Panc1 (cell line): ENCODE data around the gene CUL5. TPM values are rescaled to one million over a fixed set of nuclear protein-coding genes. Genes with fewer than 3 reads are reported as not detected.
"Not testable (repeated sequence)": the region's sequence is repeated elsewhere in the genome, so short reads cannot be mapped to it uniquely, and the experiment has no call there.

Experiments used
- ATAC-seq: fragments of 200-7000 bp; cut with Tn5 transposase; 2 replicates; pipeline ENCODE4 v1.9.1; 2020; ENCODE audit warnings: mild to moderate bottlenecking, moderate library complexity
- BruUV-seq: library from RNA; stranded (reverse); fragments of 400-500 nt; replicated peaks from 2 replicates; lab custom pipeline; 2021; lab: Mats Ljungman, UMichigan
- CTCF ChIA-PET: fragments of 300-600 bp; sonication (Branson Sonifier 250); formaldehyde crosslinking; loops from one replicate; lab custom pipeline; 2022; ENCODE audit warnings: antibody characterized with exemption; lab: Charles Lee
- POLR2A ChIA-PET: fragments of 300-600 bp; sonication (Branson Sonifier 250); formaldehyde crosslinking; loops from one replicate; lab custom pipeline; 2022; ENCODE audit warnings: antibody characterized with exemption; lab: Charles Lee
- DNase-seq: peaks from one replicate; pipeline ENCODE4 v3.0.0-alpha.2; 2010; ENCODE audit warnings: low read depth, low spot score
- H3K27ac ChIP-seq: 2 replicates; pipeline ENCODE4 v1.5.1; 2011; ENCODE audit warnings: mild to moderate bottlenecking, low read length, inconsistent platforms
- H3K27me3 ChIP-seq: fragments of 200-500 bp; sonication (Bioruptor generic); 2 replicates; pipeline ENCODE4 v1.6.0; 2014; ENCODE audit warnings: low read length, inconsistent platforms; ENCODE audit not compliant: control insufficient read depth, insufficient read depth
- H3K36me3 ChIP-seq: fragments of 200-500 bp; sonication (Bioruptor generic); 2 replicates; pipeline ENCODE4 v1.5.1; 2014; ENCODE audit warnings: inconsistent platforms, mild to moderate bottlenecking, low read length, moderate library complexity; ENCODE audit not compliant: control insufficient read depth, insufficient read depth
- H3K4me1 ChIP-seq: 2 replicates; pipeline ENCODE4 v1.5.1; 2011; ENCODE audit warnings: inconsistent platforms, mild to moderate bottlenecking, low read length, moderate library complexity; ENCODE audit not compliant: control insufficient read depth, insufficient read depth
- H3K4me3 ChIP-seq, 2 experiments: 2 replicates each; pipeline ENCODE4 v1.5.1; 2011 to 2012; ENCODE audit warnings: low read depth in 2 of 2, low read length in 2 of 2, mild to moderate bottlenecking in 2 of 2, inconsistent platforms in 1 of 2, moderate library complexity in 1 of 2
- H3K9me3 ChIP-seq: fragments of 200-500 bp; sonication (Bioruptor generic); 2 replicates; pipeline ENCODE4 v1.5.1; 2014; ENCODE audit warnings: low read depth, mild to moderate bottlenecking, inconsistent platforms, low read length, moderate library complexity; ENCODE audit not compliant: control insufficient read depth, insufficient read depth
- POLR2AphosphoS5 ChIP-seq: IDR thresholded peaks from 2 replicates; pipeline ENCODE4 v1.6.1; 2012; ENCODE audit warnings: mild to moderate bottlenecking, low read depth, low read length, moderate library complexity
- SIN3A ChIP-seq: IDR thresholded peaks from 2 replicates; pipeline ENCODE4 v1.6.1; 2012; ENCODE audit warnings: low read depth, mild to moderate bottlenecking, low read length, moderate library complexity, borderline replicate concordance; ENCODE audit not compliant: insufficient read depth
- TCF7L2 ChIP-seq: IDR thresholded peaks from 2 replicates; pipeline ENCODE4 v1.6.1; 2011; ENCODE audit warnings: mild to moderate bottlenecking, low read depth, low read length, inconsistent platforms
- in situ Hi-C: cut with HindIII; loops from 2 replicates; pipeline ENCODE4 v1.10.0; 2016; ENCODE audit warnings: low sequenced_read_pairs, low pct_unique_long_range_greater_than_20kb
- intact Hi-C: fragments of 100-400 bp; cut with micrococcal nuclease; formaldehyde crosslinking; loops from one replicate; pipeline ENCODE4 v1.10.0; 2022; ENCODE audit not compliant: unreplicated experiment
- total RNA-seq: library from RNA; stranded (reverse); gene quantifications from one replicate; pipeline ENCODE4 v1.2.1, GENCODE V29; 2021; ENCODE audit not compliant: unreplicated experiment
- TF ChIP-seq, protein P1 (sequence below): fragments of 450-650 bp; IDR thresholded peaks from 2 replicates; pipeline ENCODE4 v1.5.1; 2017; ENCODE audit warnings: mild to moderate bottlenecking
- TF ChIP-seq, protein P2 (sequence below), 2 experiments: IDR thresholded peaks; 2 replicates each; pipeline ENCODE4 v1.6.1; 2011 to 2012; ENCODE audit warnings: low read depth in 2 of 2, control low read depth in 1 of 2, low read length in 1 of 2, mild to moderate bottlenecking in 1 of 2, moderate library complexity in 1 of 2; ENCODE audit not compliant: insufficient read depth in 1 of 2

Gene CUL5
- total RNA-seq, 1 experiment from 2014 or later, result 56.5 TPM

DNA sequence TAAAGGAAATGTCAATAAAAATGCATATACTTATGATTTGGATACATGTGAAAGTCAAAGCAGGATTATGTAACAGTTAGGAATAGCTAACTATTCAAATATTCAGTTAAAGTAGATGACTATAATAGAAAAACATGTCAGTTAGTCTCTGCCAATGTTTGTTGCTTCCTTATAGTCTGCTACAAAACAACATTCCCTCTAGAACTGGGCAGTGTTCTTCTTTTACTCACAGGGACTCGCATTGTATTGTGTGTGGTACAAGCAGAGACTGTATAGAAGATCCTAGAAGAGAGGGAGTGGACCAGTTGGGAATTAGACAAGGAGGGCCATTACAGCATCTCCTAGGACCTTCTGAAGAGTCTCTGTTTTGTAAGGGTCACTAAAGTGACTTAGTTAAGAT is 123.3 kb downstream of the CUL5 start:
- BruUV-seq, result no TSS peak
- Histone ChIP-seq H3K4me1 (0 out of 2 replicates have a peak, but pooled peaks cover 3% of the 10 kb centered on the region), H3K9me3 (no peaks in the 10 kb centered on the region), H3K27me3 (no peaks in the 10 kb centered on the region), H3K27ac (no peak overlapping the region), H3K4me3 (no peak overlapping the region), H3K36me3 (peaks cover 12% of the 10 kb centered on the region)
- intact Hi-C loops (no loop called here), in situ Hi-C loops (no loop called here)
- DNase-seq (no peak), ATAC-seq (no peak)
- CTCF ChIA-PET, result no interaction called here
- no peak for TF ChIP-seq POLR2AphosphoS5
- POLR2A ChIA-PET, result interaction anchor here (0.5 to 0.6 kb wide), 2 partner anchors 19 to 172 kb away, joined by 7 to 8 read pairs; no protein-coding TSS in a partner anchor

DNA sequence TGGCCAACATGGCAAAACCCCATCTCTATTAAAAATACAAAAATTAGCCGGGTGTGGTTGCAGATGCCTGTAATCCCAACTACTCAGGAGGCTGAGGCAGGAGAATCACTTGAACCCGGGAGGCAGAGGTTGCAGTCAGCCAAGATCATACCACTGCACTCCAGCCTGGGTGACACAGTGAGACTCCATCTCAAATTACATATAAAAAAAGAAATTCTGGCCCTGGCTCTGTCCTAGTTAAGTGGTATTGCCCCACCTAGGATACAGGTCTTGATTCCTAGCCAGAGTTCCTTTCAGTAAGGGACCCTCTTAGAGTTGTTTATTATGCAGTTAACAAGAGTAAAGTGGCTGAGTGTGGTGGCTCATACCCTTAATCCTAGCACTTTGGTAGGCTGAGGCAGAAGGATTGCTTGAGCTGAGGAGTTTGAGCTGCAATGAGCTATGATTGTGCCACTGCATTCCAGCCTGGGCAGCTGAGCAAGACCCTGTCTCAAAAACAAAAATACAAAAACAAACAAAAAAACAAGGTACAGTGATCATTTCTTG is 124.4 kb downstream of the CUL5 start:
- in situ Hi-C loops, BruUV-seq, H3K27ac ChIP-seq, H3K4me1 ChIP-seq, DNase-seq, H3K9me3 ChIP-seq, H3K27me3 ChIP-seq, H3K4me3 ChIP-seq, intact Hi-C loops, CTCF ChIA-PET, ATAC-seq, POLR2A ChIA-PET: not testable (repeated sequence)
- peaks cover 12% of the 10 kb centered on the region for H3K36me3 ChIP-seq

DNA sequence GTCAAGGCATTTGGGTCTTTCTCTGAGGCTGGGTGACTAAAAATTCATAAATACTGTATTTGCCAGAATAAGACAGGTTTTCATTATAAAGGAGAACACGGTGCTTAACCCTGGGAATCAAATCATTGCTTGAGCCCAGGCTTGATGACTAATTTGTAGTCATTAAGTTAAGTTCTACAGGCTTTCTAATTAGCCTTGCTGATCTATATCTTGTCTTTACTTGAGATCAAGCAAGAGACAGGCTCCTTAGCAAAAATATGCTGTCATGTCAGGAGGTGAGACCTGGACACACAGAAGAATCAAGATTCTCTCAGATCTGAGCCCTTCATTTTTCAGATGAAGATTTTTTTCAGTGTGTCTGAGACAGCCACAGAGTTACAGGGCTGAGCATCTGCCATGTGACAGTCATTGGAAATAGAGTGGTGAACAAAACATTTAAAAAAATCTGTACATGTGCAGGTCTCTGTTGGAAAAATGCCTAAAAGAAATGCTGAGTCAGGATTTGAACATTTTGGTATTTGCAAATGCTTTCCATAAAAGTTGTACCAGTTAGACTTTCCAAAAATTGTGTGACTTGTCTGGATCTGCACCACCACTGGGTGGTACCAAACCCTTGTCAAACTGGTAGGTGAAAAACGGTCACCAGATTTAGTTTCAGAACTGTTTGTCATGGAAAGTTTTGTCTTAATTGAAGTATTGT is 127.3 kb downstream of the CUL5 start:
- Histone ChIP-seq H3K9me3 (no peaks in the 10 kb centered on the region), H3K27ac (no peak overlapping the region), H3K4me1 (0 out of 2 replicates have a peak, but pooled peaks cover 3% of the 10 kb centered on the region), H3K4me3 (no peak overlapping the region), H3K36me3 (peaks cover 12% of the 10 kb centered on the region), H3K27me3 (no peaks in the 10 kb centered on the region)
- DNase-seq, result no peak
- ChIA-PET POLR2A (no interaction called here), CTCF (no interaction called here)
- TF ChIP-seq POLR2AphosphoS5 (no peak), SIN3A (no peak), TCF7L2 (no peak)
- TF ChIP-seq, protein P1, sequence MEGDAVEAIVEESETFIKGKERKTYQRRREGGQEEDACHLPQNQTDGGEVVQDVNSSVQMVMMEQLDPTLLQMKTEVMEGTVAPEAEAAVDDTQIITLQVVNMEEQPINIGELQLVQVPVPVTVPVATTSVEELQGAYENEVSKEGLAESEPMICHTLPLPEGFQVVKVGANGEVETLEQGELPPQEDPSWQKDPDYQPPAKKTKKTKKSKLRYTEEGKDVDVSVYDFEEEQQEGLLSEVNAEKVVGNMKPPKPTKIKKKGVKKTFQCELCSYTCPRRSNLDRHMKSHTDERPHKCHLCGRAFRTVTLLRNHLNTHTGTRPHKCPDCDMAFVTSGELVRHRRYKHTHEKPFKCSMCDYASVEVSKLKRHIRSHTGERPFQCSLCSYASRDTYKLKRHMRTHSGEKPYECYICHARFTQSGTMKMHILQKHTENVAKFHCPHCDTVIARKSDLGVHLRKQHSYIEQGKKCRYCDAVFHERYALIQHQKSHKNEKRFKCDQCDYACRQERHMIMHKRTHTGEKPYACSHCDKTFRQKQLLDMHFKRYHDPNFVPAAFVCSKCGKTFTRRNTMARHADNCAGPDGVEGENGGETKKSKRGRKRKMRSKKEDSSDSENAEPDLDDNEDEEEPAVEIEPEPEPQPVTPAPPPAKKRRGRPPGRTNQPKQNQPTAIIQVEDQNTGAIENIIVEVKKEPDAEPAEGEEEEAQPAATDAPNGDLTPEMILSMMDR, result no peak
- TF ChIP-seq, protein P2, sequence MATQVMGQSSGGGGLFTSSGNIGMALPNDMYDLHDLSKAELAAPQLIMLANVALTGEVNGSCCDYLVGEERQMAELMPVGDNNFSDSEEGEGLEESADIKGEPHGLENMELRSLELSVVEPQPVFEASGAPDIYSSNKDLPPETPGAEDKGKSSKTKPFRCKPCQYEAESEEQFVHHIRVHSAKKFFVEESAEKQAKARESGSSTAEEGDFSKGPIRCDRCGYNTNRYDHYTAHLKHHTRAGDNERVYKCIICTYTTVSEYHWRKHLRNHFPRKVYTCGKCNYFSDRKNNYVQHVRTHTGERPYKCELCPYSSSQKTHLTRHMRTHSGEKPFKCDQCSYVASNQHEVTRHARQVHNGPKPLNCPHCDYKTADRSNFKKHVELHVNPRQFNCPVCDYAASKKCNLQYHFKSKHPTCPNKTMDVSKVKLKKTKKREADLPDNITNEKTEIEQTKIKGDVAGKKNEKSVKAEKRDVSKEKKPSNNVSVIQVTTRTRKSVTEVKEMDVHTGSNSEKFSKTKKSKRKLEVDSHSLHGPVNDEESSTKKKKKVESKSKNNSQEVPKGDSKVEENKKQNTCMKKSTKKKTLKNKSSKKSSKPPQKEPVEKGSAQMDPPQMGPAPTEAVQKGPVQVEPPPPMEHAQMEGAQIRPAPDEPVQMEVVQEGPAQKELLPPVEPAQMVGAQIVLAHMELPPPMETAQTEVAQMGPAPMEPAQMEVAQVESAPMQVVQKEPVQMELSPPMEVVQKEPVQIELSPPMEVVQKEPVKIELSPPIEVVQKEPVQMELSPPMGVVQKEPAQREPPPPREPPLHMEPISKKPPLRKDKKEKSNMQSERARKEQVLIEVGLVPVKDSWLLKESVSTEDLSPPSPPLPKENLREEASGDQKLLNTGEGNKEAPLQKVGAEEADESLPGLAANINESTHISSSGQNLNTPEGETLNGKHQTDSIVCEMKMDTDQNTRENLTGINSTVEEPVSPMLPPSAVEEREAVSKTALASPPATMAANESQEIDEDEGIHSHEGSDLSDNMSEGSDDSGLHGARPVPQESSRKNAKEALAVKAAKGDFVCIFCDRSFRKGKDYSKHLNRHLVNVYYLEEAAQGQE (IDR thresholded peaks at IDR 0.05; ENCODE audit: insufficient read depth in 1 of 2, low read depth in 2 of 2, low read length in 1 of 2), result no peak
- no peak for ATAC-seq
- BruUV-seq, result no TSS peak
- in situ Hi-C loops (no loop called here), intact Hi-C loops (no loop called here)
